Testis (tissue), 3 donors: ENCODE data around the gene ST6GALNAC5. TPM values are rescaled to one million over a fixed set of nuclear protein-coding genes. Genes with fewer than 3 reads are reported as not detected.

ENCODE experiments used
- DNase-seq: peaks from one replicate; pipeline ENCODE4 v3.0.0-alpha.2; 2019
- H3K27ac ChIP-seq, 2 donors: fragments of 200-600 bp; sonication (generic); one replicate each; pipeline ENCODE4 v1.5.1; 2019
- H3K27me3 ChIP-seq: fragments of 200-600 bp; sonication (generic); one replicate; pipeline ENCODE4 v1.5.1; 2019
- H3K36me3 ChIP-seq: fragments of 200-600 bp; sonication (generic); one replicate; pipeline ENCODE4 v1.5.1; 2017; ENCODE audit warnings: low read depth; ENCODE audit errors: missing control alignments
- H3K4me1 ChIP-seq: fragments of 200-600 bp; sonication (generic); one replicate; pipeline ENCODE4 v1.5.1; 2019
- H3K4me3 ChIP-seq, 2 donors: fragments of 200-600 bp; sonication (generic); one replicate each; pipeline ENCODE4 v1.5.1; 2017 to 2019
- H3K9me3 ChIP-seq: fragments of 200-600 bp; sonication (generic); one replicate; pipeline ENCODE4 v1.5.1; 2017
- CTCF ChIP-seq, 3 experiments: fragments of 450-650 bp in 2 of 3; fragments of 200-600 bp in 1 of 3; sonication (generic) in 1 of 3; IDR thresholded peaks; one replicate each; pipeline ENCODE4 v1.5.1; 2016 to 2019; ENCODE audit warnings: antibody characterized with exemption in 3 of 3, mild to moderate bottlenecking in 2 of 3, moderate library complexity in 1 of 3
- POLR2A ChIP-seq: fragments of 450-650 bp; IDR thresholded peaks from one replicate; pipeline ENCODE4 v1.6.1; 2017; ENCODE audit warnings: antibody characterized with exemption, mild to moderate bottlenecking, moderate library complexity
- WGBS, 2 donors: methylation state at CpG; one replicate each; pipeline ENCODE4 v1.1.5; 2018; 5-methylcytosine and 5-hydroxymethylcytosine counted together
- intact Hi-C: fragments of 100-400 bp; cut with DNase I; formaldehyde crosslinking; loops from one replicate; pipeline ENCODE4 v1.15.1; 2023; ENCODE audit warnings: low total_unique reads
- polyA plus RNA-seq: library from polyadenylated mRNA; stranded (reverse); fragments of 350-450 nt; fragmentation: Illumina TruSeq; extraction: RNeasy Lipid Tissue Mini Kit (QIAGEN cat#74804); gene quantifications from one replicate; pipeline ENCODE4 v1.2.3, GENCODE V29; 2014; ENCODE audit warnings: low read depth, low replicate concordance; ENCODE audit not compliant: insufficient read depth
- total RNA-seq, 2 donors: library from RNA; depleted of rRNA; stranded (reverse); fragments of >200 nt; gene quantifications; one replicate each; pipeline ENCODE4 v1.2.3, GENCODE V29; 2016

ST6GALNAC5 gene
- total and polyA plus RNA-seq, 3 donors from 2014 or later, result 3.1 to 26.6 (median 11.1) TPM

GRCh38 chr1:76944942-76945341, 77.7 kb downstream of the ST6GALNAC5 start:
- DNase-seq, result no peak
- Histone ChIP-seq H3K36me3 (no peaks in the 10 kb centered on the region), H3K4me3 (no peak overlapping the region), H3K9me3 (no peaks in the 10 kb centered on the region), H3K27ac (no peak overlapping the region), H3K4me1 (no peaks in the 10 kb centered on the region), H3K27me3 (no peaks in the 10 kb centered on the region)
- TF ChIP-seq POLR2A, result no peak
- no peak for TF ChIP-seq CTCF (IDR thresholded peaks at IDR 0.05)
- intact Hi-C loops, result no loop called here
- WGBS, 2 donors, result 61 to 75% methylated on average over 2 of the region's 2 CpGs

GRCh38 chr1:76948846-76949245, 81.6 kb downstream of the ST6GALNAC5 start:
- no peak for DNase-seq
- Histone ChIP-seq H3K9me3 (no peaks in the 10 kb centered on the region), H3K4me3 (no peak overlapping the region), H3K36me3 (no peaks in the 10 kb centered on the region), H3K27ac (no peak overlapping the region), H3K4me1 (no peaks in the 10 kb centered on the region), H3K27me3 (no peaks in the 10 kb centered on the region)
- TF ChIP-seq POLR2A (no peak), CTCF (IDR thresholded peaks at IDR 0.05) (no peak)
- intact Hi-C loops, result no loop called here

GRCh38 chr1:76949503-76949902, 82.2 kb downstream of the ST6GALNAC5 start:
- no peak overlapping the region for H3K27ac ChIP-seq
- TF ChIP-seq POLR2A, result no peak
- TF ChIP-seq CTCF (IDR thresholded peaks at IDR 0.05), result no peak
- 79 to 98% methylated on average over 3 of the region's 3 CpGs for WGBS, 2 donors

GRCh38 chr1:76950306-76950705, 83.0 kb downstream of the ST6GALNAC5 start:
- intact Hi-C loops, result no loop called here
- H3K36me3 ChIP-seq, result no peaks in the 10 kb centered on the region
- no peaks in the 10 kb centered on the region for H3K4me1 ChIP-seq
- no peak for DNase-seq
- H3K27ac ChIP-seq, result no peak overlapping the region
- no peak for TF ChIP-seq POLR2A
- no peak for TF ChIP-seq CTCF (IDR thresholded peaks at IDR 0.05)
- no peak overlapping the region for H3K4me3 ChIP-seq
- WGBS, 2 donors, result 94 to 98% methylated on average over 2 of the region's 2 CpGs
- H3K9me3 ChIP-seq, result no peaks in the 10 kb centered on the region
- H3K27me3 ChIP-seq, result no peaks in the 10 kb centered on the region

More at GRCh38 chr1:76949503-76949902, 82.2 kb downstream of the ST6GALNAC5 start:
- DNase-seq, result no peak
- H3K27me3 ChIP-seq, result no peaks in the 10 kb centered on the region
- no peaks in the 10 kb centered on the region for H3K4me1 ChIP-seq
- intact Hi-C loops, result no loop called here
- no peak overlapping the region for H3K4me3 ChIP-seq
- H3K36me3 ChIP-seq, result no peaks in the 10 kb centered on the region
- H3K9me3 ChIP-seq, result no peaks in the 10 kb centered on the region

GRCh38 chr1:76951153-76951552, 83.9 kb downstream of the ST6GALNAC5 start:
- 50 to 69% methylated on average over 2 of the region's 2 CpGs for WGBS, 2 donors
- intact Hi-C loops, result no loop called here
- Histone ChIP-seq H3K36me3 (no peaks in the 10 kb centered on the region), H3K27ac (no peak overlapping the region), H3K4me3 (no peak overlapping the region), H3K9me3 (no peaks in the 10 kb centered on the region), H3K27me3 (no peaks in the 10 kb centered on the region), H3K4me1 (no peaks in the 10 kb centered on the region)
- TF ChIP-seq POLR2A, result no peak
- TF ChIP-seq CTCF (IDR thresholded peaks at IDR 0.05), result no peak
- DNase-seq, result no peak
